ENCODE results near the gene FASN. TPM values are rescaled to one million over a fixed set of nuclear protein-coding genes. Genes with fewer than 3 reads are reported as not detected.

The FASN gene
- total RNA-seq, 2 experiments from 2014 or later = 255 to 261 TPM

DNA sequence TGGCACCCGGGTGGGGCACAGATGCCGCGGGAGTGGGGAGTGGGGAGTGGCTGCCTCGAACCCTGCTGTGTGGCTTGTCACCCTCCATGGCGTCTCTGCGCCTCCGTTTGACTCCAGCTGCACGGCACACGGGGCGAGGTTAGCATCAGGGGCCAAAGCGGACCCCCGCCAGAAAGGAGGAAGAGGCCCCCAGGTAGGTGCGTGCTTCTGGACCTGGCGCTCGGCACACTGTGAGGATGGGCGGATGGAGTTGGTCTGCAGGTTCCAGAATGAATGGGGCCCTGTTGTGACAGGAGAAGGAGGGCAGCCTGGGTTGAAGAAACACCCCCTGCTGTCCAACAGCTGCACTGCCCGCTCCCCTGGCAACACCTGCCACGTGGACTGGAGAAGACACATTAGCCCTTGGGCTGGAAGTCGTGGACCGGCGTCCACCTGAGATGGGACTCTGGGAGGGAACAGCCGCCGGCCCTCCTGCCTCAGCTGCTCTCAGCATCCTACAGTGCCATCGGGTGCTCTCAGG, 9.4 kb upstream of the FASN start:
- Mint-ChIP-seq H3K27ac (peak overlapping the region; percentile 96), H3K4me3 (no peak overlapping the region), H3K27me3 (ENCODE audit: low read depth) (no peaks in the 10 kb centered on the region), H3K36me3 (ENCODE audit: low read depth) (no peaks in the 10 kb centered on the region), H3K9me3 (ENCODE audit: insufficient read depth) (no peaks in the 10 kb centered on the region), H3K4me1 (ENCODE audit: low read depth) (peaks cover 44% of the 10 kb centered on the region)
- DNase-seq (no peak), ATAC-seq (no peak)
- CTCF ChIA-PET = interaction anchor here (1.5 to 1.9 kb wide), 3 partner anchors 13 to 77 kb away, joined by 6 to 16 read pairs (median 9); no protein-coding TSS in a partner anchor
- POLR2A ChIA-PET = interaction anchor here (1.0 kb wide), 1 partner anchor 9 kb away, joined by 5 read pairs; the partner anchor contains the start of gene FASN

GRCh38 chr17:82106688-82107305, 8.8 kb upstream of the FASN start:
- Mint-ChIP-seq H3K27ac (peak overlapping the region; percentile 96), H3K36me3 (ENCODE audit: low read depth) (no peaks in the 10 kb centered on the region), H3K4me3 (peak overlapping the region; percentile 86), H3K9me3 (ENCODE audit: insufficient read depth) (no peaks in the 10 kb centered on the region), H3K4me1 (ENCODE audit: low read depth) (peaks cover 45% of the 10 kb centered on the region), H3K27me3 (ENCODE audit: low read depth) (no peaks in the 10 kb centered on the region)
- POLR2A ChIA-PET = interaction anchor here (0.6 to 1.3 kb wide), 6 partner anchors 8 to 120 kb away, joined by 3 to 7 read pairs (median 4); partner anchors contain the start of gene FASN
- CTCF ChIA-PET = interaction anchor here (0.7 to 2.8 kb wide), 14 partner anchors 8 to 91 kb away, joined by 3 to 19 read pairs (median 5); partner anchors contain the start of genes DCXR and FASN
- ATAC-seq (no peak), DNase-seq (no peak)

- Mint-ChIP-seq H3K4me3 (peak overlapping the region; percentile 86), H3K36me3 (ENCODE audit: low read depth) (no peaks in the 10 kb centered on the region), H3K27me3 (ENCODE audit: low read depth) (no peaks in the 10 kb centered on the region), H3K4me1 (ENCODE audit: low read depth) (peaks cover 45% of the 10 kb centered on the region), H3K27ac (peak overlapping the region; percentile 96), H3K9me3 (ENCODE audit: insufficient read depth) (no peaks in the 10 kb centered on the region)
- ATAC-seq (peak; percentile 96), DNase-seq (peak; percentile 77)
- CTCF ChIA-PET = interaction anchor here (0.7 to 2.8 kb wide), 14 partner anchors 8 to 92 kb away, joined by 3 to 19 read pairs (median 5); partner anchors contain the start of genes DCXR and FASN
- POLR2A ChIA-PET = interaction anchor here (0.6 to 1.3 kb wide), 7 partner anchors 8 to 614 kb away, joined by 3 to 7 read pairs (median 3); partner anchors contain the start of gene FASN
These were observed 8.0 kb upstream of the FASN start for GRCh38 chr17:82105882-82106687.

GRCh38 chr17:82105417-82105881, 7.4 kb upstream of the FASN start:
- Mint-ChIP-seq H3K9me3 (ENCODE audit: insufficient read depth) (no peaks in the 10 kb centered on the region), H3K27me3 (ENCODE audit: low read depth) (no peaks in the 10 kb centered on the region), H3K27ac (peak overlapping the region; percentile 96), H3K36me3 (ENCODE audit: low read depth) (peaks cover 3% of the 10 kb centered on the region), H3K4me1 (ENCODE audit: low read depth) (peaks cover 44% of the 10 kb centered on the region), H3K4me3 (peak overlapping the region; percentile 86)
- CTCF ChIA-PET = interaction anchor here (0.8 to 2.8 kb wide), 12 partner anchors 9 to 92 kb away, joined by 3 to 19 read pairs (median 6); partner anchors contain the start of gene DCXR
- ATAC-seq = no peak
- DNase-seq = no peak
- POLR2A ChIA-PET = interaction anchor here (0.6 to 1.3 kb wide), 3 partner anchors 95 to 613 kb away, joined by 3 to 5 read pairs (median 3); no protein-coding TSS in a partner anchor

DNA sequence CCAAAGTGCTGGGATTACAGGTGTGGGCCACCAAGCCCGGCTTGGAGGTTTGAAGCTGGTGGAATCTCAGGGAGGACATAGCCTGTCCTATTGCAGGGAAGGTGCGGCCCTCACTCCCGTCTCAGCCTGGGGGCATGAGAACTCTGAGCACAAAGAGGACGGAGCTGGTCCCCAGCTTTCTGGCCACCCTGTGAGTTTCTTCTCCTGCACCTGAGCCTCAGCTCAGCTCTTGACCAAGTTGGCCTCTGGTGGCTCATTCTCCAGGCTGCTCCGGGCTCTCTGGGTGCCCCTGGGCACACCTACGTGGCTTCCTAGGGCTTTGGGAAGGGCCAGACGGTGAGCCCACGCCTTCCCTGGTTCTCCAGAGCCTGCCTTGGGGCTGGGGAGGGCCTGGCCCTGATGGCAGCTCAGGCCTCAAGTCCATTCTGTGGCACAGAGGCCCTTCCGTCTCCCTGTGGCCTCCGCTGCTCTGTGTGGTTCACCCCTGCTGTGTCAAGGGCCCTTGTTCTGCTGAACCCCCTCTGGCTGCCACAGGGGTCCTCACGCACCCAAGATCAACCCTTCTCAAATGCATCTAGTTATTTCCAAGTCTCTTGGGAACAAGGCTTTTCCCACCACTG, 6.9 kb upstream of the FASN start:
- peak overlapping the region; percentile 86 for H3K4me3 Mint-ChIP-seq
- H3K36me3 Mint-ChIP-seq (ENCODE audit: low read depth) = peaks cover 7% of the 10 kb centered on the region
- no peaks in the 10 kb centered on the region for H3K9me3 Mint-ChIP-seq (ENCODE audit: insufficient read depth)
- POLR2A ChIA-PET = no interaction called here
- H3K27ac Mint-ChIP-seq = peak overlapping the region; percentile 96
- CTCF ChIA-PET = interaction anchor here (1.5 to 2.8 kb wide), 3 partner anchors 9 to 49 kb away, joined by 5 to 19 read pairs (median 8); no protein-coding TSS in a partner anchor
- peaks cover 42% of the 10 kb centered on the region for H3K4me1 Mint-ChIP-seq (ENCODE audit: low read depth)
- ATAC-seq (no peak), DNase-seq (no peak)
- H3K27me3 Mint-ChIP-seq (ENCODE audit: low read depth) = no peaks in the 10 kb centered on the region

DNA sequence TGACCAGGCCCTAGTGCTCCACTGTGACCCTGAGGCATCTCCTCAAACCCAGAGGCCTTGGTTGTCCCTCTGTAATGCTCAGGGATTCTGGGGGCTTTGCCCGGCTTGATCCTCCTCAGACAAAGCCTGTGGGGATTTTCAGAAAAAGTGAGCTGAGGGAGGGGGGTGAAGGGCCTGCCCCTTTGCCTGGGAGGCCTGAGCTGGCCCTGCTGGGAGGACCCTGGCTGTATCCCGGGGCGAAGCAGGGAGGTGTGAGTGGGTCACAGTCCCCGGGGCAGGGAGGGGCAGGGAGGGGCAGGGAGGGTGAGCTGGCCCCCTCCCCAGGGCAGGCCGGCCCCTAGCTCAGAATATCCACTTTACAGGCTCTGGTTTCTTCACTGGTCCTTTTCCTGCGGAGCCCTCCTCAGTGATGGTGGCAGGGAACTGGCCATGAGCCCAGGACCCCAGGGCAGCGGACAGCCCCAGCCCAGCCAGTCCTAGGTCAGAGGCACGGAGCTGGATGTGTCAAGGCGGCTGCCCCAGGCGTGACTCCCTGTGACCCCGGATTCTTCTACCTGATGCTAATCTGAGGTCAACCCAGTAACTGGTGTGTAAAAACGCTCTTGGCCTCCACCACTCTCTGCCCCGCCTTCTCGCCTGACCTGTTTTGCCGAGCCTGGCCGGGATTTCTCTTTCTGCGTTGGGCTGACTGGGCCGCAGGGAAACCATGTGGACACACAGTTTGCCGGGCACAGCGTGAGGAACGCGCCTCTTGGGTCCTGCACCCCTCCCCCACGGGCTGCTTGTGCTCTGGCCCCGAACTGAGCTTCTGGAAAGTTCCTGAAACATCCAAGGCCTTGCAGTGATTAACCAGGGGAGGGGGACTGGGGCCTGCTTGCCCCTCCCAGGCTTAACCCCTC, 5.8 kb upstream of the FASN start:
- Mint-ChIP-seq H3K9me3 (ENCODE audit: insufficient read depth) (no peaks in the 10 kb centered on the region), H3K36me3 (ENCODE audit: low read depth) (peaks cover 7% of the 10 kb centered on the region), H3K4me1 (ENCODE audit: low read depth) (peaks cover 43% of the 10 kb centered on the region), H3K4me3 (no peak overlapping the region), H3K27me3 (ENCODE audit: low read depth) (no peaks in the 10 kb centered on the region), H3K27ac (peak overlapping the region; percentile 39)
- ChIA-PET POLR2A (interaction anchor here (0.6 kb wide), 1 partner anchor 10 kb away, joined by 3 read pairs; no protein-coding TSS in a partner anchor), CTCF (interaction anchor here (2.8 kb wide), 1 partner anchor 18 kb away, joined by 19 read pairs; no protein-coding TSS in a partner anchor)
- DNase-seq (no peak), ATAC-seq (no peak)

DNA sequence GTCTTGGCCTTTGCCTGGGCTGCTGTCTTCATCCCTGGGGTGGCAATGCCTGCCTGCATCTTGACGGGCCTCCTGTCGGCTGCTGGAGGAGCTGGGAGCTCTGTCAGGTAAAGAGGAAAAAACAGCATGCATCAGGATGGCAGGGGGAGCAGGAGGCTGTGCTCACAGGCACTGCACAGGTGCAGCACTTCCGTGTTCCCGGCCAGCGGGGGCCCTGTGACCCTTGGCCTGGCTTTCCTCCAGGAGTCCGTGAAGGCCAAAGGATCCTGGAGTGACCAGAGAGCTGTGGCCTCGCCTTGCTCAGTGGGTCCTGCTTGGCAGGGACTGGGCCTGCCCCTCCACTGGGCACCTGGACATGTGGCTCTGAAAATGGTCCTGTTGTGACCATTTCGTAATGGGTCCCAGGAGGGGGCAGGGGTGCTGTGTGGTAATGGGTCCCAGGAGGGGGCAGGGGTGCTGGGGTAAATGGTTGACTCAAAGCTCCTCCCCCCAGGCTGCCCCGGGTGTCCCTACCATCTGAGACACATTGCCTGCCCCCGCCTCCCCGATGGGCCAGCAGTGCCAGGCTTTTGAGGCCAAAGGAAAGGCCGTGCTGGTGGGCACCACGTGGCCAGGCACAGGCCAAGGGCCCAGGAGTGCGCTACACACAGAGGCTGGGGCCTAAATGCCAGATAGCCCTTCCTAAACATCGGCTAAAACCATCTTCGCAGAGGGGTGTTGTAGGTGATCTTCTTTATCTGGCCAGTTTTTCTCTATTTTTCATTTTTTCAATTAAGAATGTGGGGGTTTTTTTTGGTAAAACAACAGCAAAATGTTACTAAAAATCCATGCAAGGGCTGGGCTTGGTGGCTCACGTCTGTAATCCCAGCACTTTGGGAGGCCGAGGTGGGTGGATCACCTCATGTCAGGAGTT, 4.0 kb upstream of the FASN start:
- POLR2A ChIA-PET = no interaction called here
- CTCF ChIA-PET = interaction anchor here (1.2 kb wide), 1 partner anchor 24 kb away, joined by 4 read pairs; no protein-coding TSS in a partner anchor
- H3K4me3 Mint-ChIP-seq = no peak overlapping the region
- no peak for DNase-seq
- H3K36me3 Mint-ChIP-seq (ENCODE audit: low read depth) = peaks cover 7% of the 10 kb centered on the region
- no peak overlapping the region for H3K27ac Mint-ChIP-seq
- H3K9me3 Mint-ChIP-seq (ENCODE audit: insufficient read depth) = no peaks in the 10 kb centered on the region
- H3K27me3 Mint-ChIP-seq (ENCODE audit: low read depth) = no peaks in the 10 kb centered on the region
- H3K4me1 Mint-ChIP-seq (ENCODE audit: low read depth) = peaks cover 35% of the 10 kb centered on the region
- no peak for ATAC-seq

DNA sequence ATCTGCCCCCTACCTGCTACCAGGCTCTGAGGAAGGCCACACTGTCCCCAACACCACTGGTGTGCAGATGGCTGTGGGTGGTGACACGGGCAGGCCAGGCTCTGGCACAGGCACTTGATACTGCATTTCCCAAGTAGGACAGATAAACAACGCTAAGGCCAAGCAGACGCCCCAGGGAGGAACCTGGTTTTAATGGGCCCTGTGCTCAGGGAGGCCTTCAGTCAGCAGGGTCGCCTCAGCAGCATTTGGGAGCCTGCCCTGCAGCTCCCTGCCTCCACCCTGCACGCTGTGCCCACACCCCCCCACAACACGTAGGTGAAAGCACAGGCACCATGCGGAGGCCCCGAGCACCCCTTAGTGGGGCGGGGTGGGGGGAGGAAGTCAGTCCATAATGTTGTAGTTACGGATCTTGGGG, 3.3 kb upstream of the FASN start:
- no peak overlapping the region for H3K4me3 Mint-ChIP-seq
- H3K4me1 Mint-ChIP-seq (ENCODE audit: low read depth) = peaks cover 33% of the 10 kb centered on the region
- no peak for DNase-seq
- no peaks in the 10 kb centered on the region for H3K27me3 Mint-ChIP-seq (ENCODE audit: low read depth)
- H3K36me3 Mint-ChIP-seq (ENCODE audit: low read depth) = peaks cover 7% of the 10 kb centered on the region
- no peak for ATAC-seq
- no peak overlapping the region for H3K27ac Mint-ChIP-seq
- ChIA-PET POLR2A (no interaction called here), CTCF (no interaction called here)
- no peaks in the 10 kb centered on the region for H3K9me3 Mint-ChIP-seq (ENCODE audit: insufficient read depth)

GRCh38 chr17:82100502-82101298, 2.7 kb upstream of the FASN start:
- CTCF ChIA-PET = interaction anchor here (1.1 kb wide), 1 partner anchor 54 kb away, joined by 3 read pairs; no protein-coding TSS in a partner anchor
- H3K27ac Mint-ChIP-seq = peak overlapping the region; percentile 15
- H3K4me3 Mint-ChIP-seq = peak overlapping the region; percentile 83
- H3K27me3 Mint-ChIP-seq (ENCODE audit: low read depth) = no peaks in the 10 kb centered on the region
- ATAC-seq (no peak), DNase-seq (no peak)
- peaks cover 11% of the 10 kb centered on the region for H3K36me3 Mint-ChIP-seq (ENCODE audit: low read depth)
- H3K4me1 Mint-ChIP-seq (ENCODE audit: low read depth) = peaks cover 33% of the 10 kb centered on the region
- H3K9me3 Mint-ChIP-seq (ENCODE audit: insufficient read depth) = no peaks in the 10 kb centered on the region
- POLR2A ChIA-PET = interaction anchor here (0.7 kb wide), 1 partner anchor 27 kb away, joined by 3 read pairs; no protein-coding TSS in a partner anchor
